Fibroblast of peridontal ligament (primary cell): Measurements from ENCODE around the gene AKAP7.

Source experiments
- DNase-seq: peaks from one replicate; pipeline ENCODE4 v3.0.0-alpha.2; 2010; ENCODE audit errors: extremely low read depth

Gene AKAP7

DNA sequence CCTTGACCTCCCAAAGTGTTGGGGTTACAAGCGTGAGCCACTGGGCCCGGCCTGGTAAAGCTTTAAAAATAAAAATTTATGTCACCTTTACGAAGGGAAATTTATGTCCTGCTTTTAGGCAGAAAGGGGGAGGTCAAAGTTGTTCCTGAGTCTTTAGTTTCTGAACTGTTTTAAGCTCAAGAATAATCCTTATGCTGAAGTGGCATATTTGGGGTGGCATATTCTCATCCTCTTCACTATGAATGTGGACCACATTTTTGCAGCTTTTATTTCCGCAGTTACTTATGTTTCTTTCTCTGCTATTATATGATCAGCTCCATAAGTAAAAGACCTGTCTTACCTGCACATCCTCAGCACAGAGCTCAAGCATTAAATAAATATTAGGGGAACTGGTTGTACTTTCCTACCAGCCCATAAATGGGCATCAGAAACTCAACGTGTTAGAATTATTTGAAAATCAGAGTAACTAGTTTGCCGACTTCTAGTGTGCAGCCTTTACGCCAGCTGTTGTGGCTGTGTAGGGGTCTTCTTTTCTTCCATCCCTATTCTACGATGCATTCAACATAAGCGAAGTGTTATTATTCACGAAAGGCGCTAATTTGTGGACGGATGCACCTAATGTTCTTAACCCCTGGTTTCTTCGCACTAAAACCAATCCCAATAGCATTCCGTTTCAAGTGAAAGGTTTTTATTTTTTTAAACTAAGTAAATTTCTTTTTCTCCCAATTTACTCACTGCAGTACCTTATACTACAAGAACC lies 867 bp upstream of the AKAP7 start:
- DNase-seq = no peak

DNA sequence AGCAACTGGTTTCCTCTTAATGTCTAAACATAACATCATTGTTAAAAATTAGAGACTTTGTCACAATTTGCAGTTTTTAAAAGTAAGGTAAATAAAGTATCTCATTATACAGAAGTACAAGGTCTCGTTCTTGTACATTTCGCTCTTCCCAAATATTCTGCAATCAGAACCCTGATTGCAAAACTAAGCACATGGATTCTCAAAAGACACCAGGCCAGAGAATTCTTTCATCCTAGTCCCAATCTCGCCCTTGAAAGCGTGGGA lies 355 bp upstream of the AKAP7 start:
- DNase-seq = peak; percentile 76

DNA sequence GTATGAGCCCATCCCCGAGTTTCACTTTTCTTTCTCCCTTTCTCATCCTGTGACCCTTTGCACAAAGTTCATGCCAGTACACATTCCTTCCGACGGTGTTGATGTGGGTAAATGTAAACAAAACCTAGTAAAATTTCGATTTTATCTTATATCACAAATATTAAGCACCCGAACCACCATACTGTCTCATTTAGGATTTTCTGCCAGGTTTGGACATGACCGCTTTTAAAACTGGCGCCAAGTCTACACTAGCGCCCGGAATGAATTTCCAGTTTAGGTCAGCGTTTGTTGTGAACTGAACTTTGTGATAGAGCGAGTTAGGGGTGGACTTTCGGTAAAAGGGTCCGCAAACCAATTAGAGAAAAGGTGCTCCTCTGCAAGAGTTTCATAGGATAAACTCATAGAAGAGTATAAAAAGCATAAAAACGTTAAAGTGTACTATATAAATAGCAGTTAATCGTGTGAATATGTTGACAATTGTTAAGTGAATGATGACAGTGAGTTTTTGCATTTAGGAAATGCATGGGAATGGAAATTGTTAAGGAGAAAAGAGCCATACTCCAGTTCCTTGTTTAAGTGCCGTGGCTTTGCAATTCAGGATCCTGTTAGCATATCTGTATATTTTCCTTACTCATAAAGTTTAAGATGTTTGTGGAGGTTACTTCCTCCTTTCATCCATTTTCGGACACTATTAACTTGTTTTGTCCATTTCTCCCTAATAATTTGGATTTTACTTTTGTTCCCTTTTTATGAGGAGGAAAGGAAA lies 937 bp downstream of the AKAP7 start:
- peak; percentile 65 for DNase-seq

DNA sequence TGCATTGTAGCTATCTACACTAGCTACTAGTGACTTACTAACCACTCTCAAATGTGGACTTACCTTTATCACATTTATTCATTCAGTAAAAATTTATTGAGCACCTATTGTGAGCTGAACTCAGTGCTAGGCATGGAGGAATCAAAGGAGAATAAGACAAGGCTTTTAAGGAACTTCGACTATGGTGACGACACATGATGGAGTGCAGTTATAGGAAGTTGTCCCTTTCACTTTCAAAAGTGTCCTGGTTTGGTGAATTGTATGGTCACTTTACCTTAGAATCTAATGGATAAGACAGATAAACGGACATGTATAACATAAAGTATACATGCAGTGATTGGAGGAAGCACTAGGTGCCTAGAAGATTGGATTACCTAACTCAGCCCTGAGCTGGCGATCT lies 4.3 kb downstream of the AKAP7 start:
- DNase-seq = no peak

DNA sequence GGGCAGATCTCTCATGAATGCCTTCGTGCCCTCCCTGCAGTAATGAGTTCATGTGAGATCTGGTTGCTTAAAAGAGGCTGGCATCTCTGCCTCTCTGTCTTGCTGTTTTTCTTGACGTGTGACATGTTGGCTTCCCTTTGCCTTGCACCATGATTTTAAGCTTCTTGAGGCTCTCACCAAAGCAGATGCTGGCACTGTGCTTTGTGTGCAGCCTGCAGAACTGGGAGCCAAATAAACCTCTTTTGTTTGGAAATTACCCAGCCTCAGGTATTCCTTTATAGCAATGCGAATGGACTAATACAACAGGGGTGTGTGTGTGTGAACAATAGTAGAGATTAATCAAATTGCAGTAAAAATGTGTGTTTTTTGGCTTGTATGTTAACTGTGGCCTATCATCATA lies 8.1 kb downstream of the AKAP7 start:
- DNase-seq = no peak

DNA sequence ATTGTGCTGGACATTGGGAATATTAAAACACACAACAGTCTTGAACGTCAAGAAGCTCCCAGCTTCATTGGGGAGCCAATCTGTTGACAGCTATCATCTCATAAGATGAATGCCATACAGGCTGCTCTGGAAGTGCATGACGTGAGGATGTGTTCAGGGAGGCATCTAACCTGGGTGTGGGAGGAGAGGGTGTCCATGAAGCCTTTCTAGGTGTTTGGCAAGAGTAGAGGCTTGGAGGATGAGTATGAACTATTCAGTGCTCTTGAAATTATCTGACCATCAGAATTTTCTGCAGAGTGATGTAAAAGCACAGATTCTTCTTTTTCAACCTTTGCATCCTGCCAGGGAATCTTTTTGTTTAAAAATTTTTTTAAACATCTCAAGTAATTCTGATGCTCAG lies 11.6 kb downstream of the AKAP7 start:
- no peak for DNase-seq

DNA sequence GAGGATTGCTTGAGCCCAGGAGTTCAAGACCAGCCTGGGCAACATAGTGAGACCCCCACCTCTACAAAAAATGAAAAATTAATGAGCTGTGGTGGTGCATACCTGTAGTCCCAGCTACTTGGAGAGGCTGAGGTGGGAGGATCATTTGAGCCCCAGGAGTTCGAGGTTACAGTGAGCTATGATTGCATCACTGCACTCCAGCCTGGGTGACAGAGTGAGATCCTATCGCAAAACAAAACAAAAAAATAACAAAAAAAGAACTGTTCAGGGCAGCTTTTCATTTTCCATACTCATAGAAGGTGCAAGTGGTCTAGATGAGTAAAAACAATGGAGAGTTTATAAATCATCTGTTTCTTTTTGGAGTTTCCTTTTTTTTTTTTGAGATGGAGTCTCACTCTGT lies 21.1 kb downstream of the AKAP7 start:
- no peak for DNase-seq

DNA sequence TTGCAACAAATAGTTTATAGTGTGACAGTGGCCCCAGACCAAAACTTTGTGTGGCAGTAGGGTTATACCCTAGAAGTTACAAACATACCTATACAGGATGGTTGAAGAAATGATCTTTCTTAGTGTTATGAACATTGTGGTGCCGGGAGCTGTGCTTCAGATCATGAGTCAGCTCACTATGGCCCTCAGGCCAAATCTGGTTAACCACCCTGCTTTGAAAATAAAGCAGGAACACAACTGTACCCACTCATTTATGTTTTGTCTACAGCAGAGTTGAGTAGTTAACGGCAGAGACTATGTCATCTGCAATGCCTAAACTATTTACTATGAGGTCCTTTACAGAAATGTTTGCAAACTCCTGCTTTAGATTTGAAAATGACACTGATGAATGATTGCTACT lies 24.3 kb downstream of the AKAP7 start:
- peak; percentile 53 for DNase-seq

DNA sequence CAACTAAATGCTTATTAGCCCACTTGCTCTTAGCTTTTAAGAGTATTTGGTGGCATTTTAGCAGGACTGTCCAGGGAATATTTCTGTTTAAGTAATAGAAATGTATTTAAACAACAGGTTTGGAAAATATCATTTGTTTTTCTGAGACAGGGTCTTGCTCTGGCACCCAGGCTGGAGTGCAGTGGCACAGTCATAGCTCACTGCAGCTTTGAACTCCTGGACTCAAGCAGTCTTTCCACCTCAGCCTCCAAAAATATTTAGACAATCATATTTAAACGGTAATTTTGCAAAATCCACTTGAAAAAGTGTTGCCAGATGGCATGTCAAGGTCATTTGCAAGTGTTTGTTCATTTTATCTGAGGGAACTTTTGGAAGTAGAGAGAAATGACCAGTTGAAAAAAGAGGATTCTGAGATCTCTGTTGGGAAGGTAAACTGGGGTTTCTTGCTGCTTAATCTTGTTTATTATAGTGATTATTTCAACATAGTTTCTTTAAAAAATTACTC lies 25.0 kb downstream of the AKAP7 start:
- no peak for DNase-seq

DNA sequence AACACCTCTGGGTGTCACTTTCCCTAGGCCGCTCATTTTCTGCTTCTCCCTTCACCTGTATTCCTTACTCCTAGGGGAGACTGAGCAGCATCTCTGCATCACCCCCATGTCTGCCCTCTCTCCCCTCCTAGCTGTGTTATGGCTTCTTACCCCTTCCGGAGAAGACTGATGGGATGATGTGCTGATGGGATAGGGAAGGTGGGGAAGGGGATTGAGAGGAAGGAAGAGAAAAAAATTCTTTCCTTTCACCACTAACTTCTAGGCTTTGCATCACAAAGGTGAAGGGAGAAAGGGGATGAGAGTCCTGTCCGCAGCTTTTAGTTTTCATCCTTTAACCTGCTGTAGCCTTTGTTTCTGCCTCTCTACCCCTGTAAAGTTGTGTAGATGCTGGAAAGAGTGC lies 26.7 kb downstream of the AKAP7 start:
- no peak for DNase-seq

DNA sequence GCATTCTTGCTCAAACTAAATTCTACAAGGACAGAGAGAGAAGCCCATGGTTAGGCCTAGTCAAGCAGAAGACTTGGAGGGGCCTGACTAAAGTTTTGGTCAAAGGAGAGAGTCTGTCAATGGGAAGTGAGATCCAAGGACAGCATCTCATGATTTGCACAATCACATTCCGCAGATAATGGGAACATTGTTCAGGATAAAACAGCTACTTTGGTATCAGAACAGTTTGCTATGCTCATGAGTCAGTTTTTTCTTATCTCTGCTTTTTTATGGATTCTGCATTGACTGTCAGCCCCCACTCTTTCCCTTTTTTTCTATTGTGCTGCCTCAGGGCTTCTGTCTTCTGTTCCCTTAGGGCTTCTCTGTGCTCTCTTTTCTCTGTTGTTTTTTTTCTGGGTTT lies 28.6 kb downstream of the AKAP7 start:
- no peak for DNase-seq

DNA sequence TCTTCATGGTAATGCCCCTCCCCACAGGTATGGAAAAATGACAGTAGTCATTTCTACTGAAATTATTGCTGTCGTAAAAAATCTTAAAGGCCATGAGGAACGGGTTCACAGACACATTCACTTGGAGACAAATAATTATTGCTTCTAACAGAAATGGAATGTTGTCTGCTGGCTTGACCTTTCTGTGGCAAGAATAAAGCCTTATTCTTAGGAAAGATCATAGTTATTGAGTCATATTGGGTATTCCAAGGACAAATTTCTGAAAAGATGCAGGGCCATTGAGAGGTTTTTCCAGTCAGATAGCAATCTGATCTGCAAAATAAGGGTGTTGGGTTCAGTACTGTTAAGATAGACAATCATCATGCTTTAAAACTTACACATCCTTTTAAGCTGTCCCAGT lies 29.2 kb downstream of the AKAP7 start:
- DNase-seq = no peak

DNA sequence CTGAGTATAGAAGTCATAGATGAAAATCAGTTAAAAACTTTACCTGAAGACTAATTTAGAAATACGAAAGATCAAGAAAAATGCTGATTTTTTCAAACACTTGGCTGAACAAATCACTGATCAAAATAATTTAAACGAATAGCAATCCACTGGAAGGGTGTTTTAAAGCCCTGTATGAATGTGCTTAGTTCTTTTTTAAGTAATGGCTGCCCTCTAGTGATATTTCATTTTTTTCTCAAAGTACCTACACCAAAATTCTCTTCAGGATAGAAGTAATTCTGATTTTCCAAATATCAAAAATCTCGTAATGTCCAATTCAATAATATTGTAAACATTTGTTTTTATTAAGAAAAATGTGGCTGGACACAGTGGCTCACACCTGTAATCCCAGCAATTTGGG lies 32.5 kb downstream of the AKAP7 start:
- peak; percentile 38 for DNase-seq

DNA sequence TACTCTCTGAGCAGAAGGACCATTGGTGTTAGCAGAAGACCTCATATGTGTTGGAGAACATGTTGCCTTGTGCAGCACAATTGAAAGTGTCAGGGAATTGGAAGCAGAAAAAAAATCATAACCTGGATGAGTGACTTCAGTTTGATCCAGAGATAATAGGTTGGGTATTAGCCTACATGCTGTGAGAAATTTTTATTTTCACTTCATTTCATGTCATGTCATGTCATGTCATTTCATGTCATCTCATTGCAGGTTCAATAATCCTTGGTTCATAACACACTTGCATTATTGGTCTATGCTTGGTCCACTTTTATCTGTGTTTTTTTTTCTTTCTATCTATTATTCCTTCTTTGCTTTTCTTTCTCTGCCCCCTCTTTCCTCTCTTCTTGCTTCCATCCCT lies 34.3 kb downstream of the AKAP7 start:
- no peak for DNase-seq

DNA sequence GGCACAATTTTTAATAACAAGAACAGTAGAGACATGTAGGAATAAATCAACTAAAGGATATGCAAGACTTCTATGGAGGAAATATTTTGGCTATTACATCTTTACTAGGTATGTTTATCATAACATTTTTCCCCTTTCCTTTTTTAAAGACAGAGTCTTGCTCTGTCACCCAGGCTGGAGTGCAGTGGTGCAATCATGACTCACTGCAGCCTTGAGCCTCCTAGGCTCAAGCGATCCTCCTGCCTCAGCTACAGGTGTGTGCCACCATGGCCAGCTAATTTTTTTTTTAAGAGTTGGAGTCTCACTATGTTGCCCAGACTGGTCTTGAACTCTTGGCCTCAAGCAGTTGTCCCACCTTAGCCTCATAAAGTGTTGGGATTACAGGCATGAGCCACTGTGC lies 37.0 kb downstream of the AKAP7 start:
- DNase-seq = no peak

DNA sequence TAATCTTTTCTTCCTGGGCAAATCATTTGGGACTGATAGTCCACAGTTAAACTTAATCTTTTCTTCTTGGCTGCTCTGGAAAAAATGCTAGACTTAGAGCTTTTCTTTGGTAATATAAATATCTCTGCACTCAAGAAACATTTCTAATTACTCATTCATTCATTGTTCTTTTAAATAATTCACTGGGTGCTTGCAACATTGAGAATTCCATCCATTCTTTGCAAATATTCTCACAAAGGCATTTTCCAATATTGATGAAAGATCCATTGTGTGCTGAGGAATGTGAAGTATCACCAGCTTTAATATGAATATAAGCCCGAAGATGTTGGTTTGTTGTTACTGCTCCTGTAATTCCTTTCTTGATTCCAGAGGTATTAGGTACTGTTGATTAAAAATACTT lies 38.4 kb downstream of the AKAP7 start:
- DNase-seq = peak; percentile 36

DNA sequence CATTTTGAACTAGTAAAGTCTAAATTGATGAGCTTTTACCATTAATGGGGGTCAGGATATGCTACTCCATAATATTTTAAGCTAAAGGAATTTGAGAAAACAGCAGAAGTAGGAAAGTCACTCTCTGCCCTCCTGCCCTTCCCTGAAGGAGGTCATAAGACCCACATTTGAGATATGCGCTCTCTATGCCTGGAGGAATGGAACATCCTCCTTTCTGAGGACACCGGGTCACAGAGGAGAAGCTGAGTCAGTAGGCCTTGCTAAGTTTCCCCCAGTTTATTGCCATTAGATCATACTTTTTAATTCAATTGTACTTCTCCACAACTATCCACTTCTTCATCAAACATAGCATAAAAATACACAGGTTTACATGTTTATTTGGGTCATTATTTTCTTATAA lies 40.3 kb downstream of the AKAP7 start:
- no peak for DNase-seq

DNA sequence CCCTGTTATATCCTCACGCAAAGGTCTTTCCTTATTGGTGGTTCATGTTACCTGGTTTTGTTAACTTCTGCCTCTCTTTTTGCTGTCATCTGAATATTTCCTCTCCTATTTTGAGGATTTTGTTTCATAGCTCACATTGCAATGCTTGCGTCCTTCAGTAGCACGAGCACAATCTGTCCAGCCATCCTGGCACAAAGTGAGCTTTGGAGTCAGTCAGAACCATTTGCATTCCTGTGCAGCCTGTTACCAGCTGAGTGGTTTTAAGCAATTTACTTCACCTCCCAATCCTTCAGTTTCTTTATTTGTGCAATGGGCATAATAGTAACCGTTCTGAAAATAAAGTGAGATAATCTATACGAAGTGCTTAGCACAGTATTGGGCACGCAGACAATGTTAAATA lies 42.7 kb downstream of the AKAP7 start:
- DNase-seq = no peak

DNA sequence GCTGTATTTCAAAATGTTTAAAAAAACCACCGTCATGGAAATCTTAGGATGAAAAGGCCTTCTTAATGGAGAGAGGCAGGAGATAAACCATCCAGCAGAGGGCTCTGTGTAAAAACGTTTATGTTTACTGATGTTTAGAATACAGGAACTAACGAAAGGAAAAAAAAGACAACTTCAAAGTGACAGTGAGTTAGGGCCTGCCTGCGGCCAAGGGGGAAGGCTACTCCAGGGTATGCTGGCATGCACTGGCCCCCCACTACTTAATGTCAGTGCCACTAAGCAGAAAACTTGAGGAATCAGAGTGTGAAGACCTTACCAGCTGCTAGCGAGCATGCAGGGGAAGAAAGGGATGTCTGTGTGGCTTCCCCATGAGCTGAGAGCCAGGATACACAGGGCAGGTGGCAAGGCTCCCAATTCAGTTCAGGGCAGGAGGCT lies 47.7 kb downstream of the AKAP7 start:
- DNase-seq = peak; percentile 65

DNA sequence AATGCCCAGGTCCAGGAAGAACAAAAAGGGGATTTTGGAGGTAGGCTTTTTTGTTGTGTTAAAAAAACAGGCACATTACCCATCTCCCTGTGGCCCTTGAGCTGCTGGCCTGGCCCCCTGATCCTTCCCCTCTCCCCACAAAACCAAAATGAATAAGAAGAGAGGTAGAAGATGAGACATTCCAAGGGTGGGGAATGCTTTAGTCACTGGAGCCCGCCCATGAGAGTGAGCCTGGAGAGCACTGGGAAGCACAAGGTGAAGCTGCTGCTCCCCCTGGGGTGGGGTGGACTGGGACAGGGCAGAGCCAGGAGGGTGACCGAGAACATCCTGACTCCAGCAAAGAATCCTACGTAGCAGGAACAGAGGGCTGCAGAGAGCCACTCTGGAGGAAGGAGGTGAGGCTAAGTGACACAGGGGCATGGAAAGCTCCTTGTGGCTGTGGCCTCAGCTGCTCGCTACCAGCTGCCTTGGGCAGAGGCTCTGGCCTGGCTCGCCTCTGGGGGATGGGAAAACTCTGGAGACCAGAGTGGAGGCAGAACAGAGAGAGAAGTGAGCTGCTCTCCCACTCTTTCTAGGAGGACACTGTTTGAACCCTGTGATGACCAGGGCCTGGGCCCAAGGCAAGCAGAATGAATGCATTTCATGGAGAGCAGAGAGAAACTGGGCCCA lies 48.3 kb downstream of the AKAP7 start:
- no peak for DNase-seq

DNA sequence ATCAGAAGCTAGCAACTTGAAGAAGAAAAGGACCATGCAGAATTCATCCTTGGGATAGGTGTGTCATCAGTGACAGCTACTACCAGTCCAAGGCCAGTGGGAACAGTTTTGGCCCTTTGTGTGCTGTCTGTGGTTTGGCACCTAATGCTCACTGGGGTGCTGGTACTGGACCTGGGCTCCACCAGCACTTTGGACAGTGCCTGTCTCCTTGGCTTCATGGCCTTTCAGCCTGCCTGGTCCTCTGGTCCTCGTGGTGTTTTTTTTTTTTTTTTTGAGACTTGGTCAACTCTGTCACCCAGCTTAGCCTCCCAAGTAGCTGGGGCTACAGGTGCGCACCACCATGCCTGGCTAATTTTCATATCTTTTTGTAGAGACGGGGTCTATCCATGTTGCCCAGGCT lies 56.3 kb downstream of the AKAP7 start:
- DNase-seq = no peak

DNA sequence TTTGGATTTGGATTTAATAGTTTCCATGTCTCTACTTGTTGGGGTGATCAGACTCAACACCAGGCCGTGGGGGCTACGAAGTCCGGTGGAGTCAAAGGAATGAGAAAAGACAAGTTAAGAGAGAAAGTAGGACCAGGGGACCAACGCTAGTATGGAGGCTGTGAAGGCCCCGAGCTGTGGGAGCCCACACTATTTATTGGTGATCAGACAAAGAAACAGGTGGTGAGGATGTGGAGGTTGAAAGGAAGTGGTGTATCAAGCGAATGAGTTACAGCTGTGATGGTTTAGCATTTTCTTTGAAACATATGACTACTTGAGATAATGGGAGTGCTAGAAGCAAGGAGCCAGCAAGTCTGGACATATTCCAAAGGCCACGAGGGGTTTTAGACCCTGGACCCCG lies 62.4 kb downstream of the AKAP7 start:
- no peak for DNase-seq
